HepG2 (cell line): ENCODE measurements around the gene RASGRF1. TPM values are rescaled to one million over a fixed set of nuclear protein-coding genes. Genes with fewer than 3 reads are reported as not detected.

Source experiments
- ATAC-seq: fragments of 200-7000 bp; cut with Tn5 transposase; 3 replicates; pipeline ENCODE4 v1.9.1; 2020; ENCODE audit warnings: mild to moderate bottlenecking, moderate library complexity
- BruUV-seq: library from RNA; stranded (reverse); fragments of 400-500 nt; replicated peaks from 2 replicates; lab custom pipeline; 2021; lab: Mats Ljungman, UMichigan
- CTCF ChIA-PET: fragments of 300-600 bp; formaldehyde crosslinking; extraction: SDS; loops from one replicate; lab custom pipeline; 2021; ENCODE audit warnings: low total read pairs, inconsistent platforms, low intra/inter-chr PET ratio; lab: Yijun Ruan, JAX
- POLR2A ChIA-PET: fragments of 350-600 bp; sonication (Branson Sonifier 250); formaldehyde crosslinking; loops from one replicate; lab custom pipeline; 2020; ENCODE audit warnings: antibody characterized with exemption, inconsistent platforms; lab: Yijun Ruan, JAX
- DNase-seq: peaks from one replicate; pipeline ENCODE4 v3.0.0-alpha.2; 2015; ENCODE audit warnings: low spot score
- FAIRE-seq: peaks from 3 replicates; lab custom pipeline; 2011; peaks lifted over from hg19 to GRCh38; lab: Jason Lieb, UNC
- H2AFZ ChIP-seq: one replicate; pipeline ENCODE4 v1.6.1; 2011; ENCODE audit warnings: low read length, inconsistent platforms
- H3K27ac ChIP-seq: fragments of 300-600 bp; 3 replicates; pipeline ENCODE4 v1.8.0; 2011; ENCODE audit warnings: mixed run types, mild to moderate bottlenecking, mixed read lengths, low read length, inconsistent platforms; ENCODE audit not compliant: insufficient read depth; ENCODE audit errors: extremely low read length
- H3K27me3 ChIP-seq, 2 experiments: fragments of 200-600 bp in 1 of 2; 2 replicates in 1 of 2; 3 replicates in 1 of 2; pipeline versions ENCODE4 v1.6.0 to v1.8.0; 2011; ENCODE audit warnings: low read length in 2 of 2, mild to moderate bottlenecking in 2 of 2, moderate library complexity in 2 of 2, inconsistent platforms in 1 of 2; ENCODE audit not compliant: insufficient read depth in 2 of 2, control insufficient read depth in 1 of 2
- H3K36me3 ChIP-seq, 2 experiments: fragments of 200-600 bp in 1 of 2; replicated peaks in 1 of 2; 2 replicates in 1 of 2; 3 replicates in 1 of 2; pipeline versions ENCODE4 v1.5.1 to v1.8.0; 2011; ENCODE audit warnings: low read length in 2 of 2, inconsistent platforms in 1 of 2; ENCODE audit not compliant: insufficient read depth in 2 of 2, control insufficient read depth in 1 of 2
- H3K4me1 ChIP-seq: 2 replicates; pipeline ENCODE4 v1.5.1; 2012; ENCODE audit warnings: low read length, inconsistent platforms; ENCODE audit not compliant: insufficient read depth
- H3K4me2 ChIP-seq: 2 replicates; pipeline ENCODE4 v1.6.0; 2011; ENCODE audit warnings: low read depth, low read length, inconsistent platforms
- H3K4me3 ChIP-seq, 3 experiments: fragments of 200-600 bp in 1 of 3; sonication (generic), shearing (Covaris generic) in 1 of 3; replicated peaks in 1 of 3; 2 replicates each; pipeline ENCODE4 v1.5.1; 2011 to 2016; ENCODE audit warnings: low read length in 3 of 3, inconsistent platforms in 2 of 3, low read depth in 2 of 3, mild to moderate bottlenecking in 2 of 3, control low read depth in 1 of 3, mixed read lengths in 1 of 3; ENCODE audit not compliant: insufficient read depth in 1 of 3
- H3K79me2 ChIP-seq: one replicate; pipeline ENCODE4 v1.6.1; 2011; ENCODE audit warnings: low read length, inconsistent platforms; ENCODE audit not compliant: insufficient read depth
- H3K9ac ChIP-seq: 2 replicates; pipeline ENCODE4 v1.6.0; 2011; ENCODE audit warnings: mild to moderate bottlenecking, low read depth, low read length, inconsistent platforms; ENCODE audit not compliant: insufficient read depth
- H3K9me3 ChIP-seq: 2 replicates; pipeline ENCODE4 v1.5.1; 2012; ENCODE audit warnings: mild to moderate bottlenecking, low read length
- H4K20me1 ChIP-seq: 2 replicates; pipeline ENCODE4 v1.6.0; 2011; ENCODE audit warnings: inconsistent platforms, mild to moderate bottlenecking, low read length, moderate library complexity; ENCODE audit not compliant: insufficient read depth
- AHDC1 ChIP-seq: sonication (generic); formaldehyde crosslinking; IDR thresholded peaks from 2 replicates; pipeline ENCODE4 v1.5.1; 2020; ENCODE audit warnings: mild to moderate bottlenecking, missing genetic modification reagents, borderline replicate concordance
- ATF6 ChIP-seq: sonication (generic); formaldehyde crosslinking; conservative IDR thresholded peaks from 2 replicates; pipeline ENCODE4 v1.4.0; 2020; ENCODE audit warnings: missing genetic modification reagents
- CBFB ChIP-seq: sonication (generic); formaldehyde crosslinking; IDR thresholded peaks from 2 replicates; pipeline ENCODE4 v1.4.0; 2020; ENCODE audit warnings: missing genetic modification reagents
- CREB3 ChIP-seq: sonication (generic); formaldehyde crosslinking; IDR thresholded peaks from 2 replicates; pipeline ENCODE4 v1.5.0; 2020; ENCODE audit warnings: missing genetic modification reagents
- GZF1 ChIP-seq: sonication (generic); formaldehyde crosslinking; IDR thresholded peaks from 2 replicates; pipeline ENCODE4 v1.5.1; 2020; ENCODE audit warnings: mild to moderate bottlenecking, missing genetic modification reagents
- ISL2 ChIP-seq: sonication (generic); formaldehyde crosslinking; IDR thresholded peaks from 2 replicates; pipeline ENCODE4 v1.5.0; 2020; ENCODE audit warnings: missing genetic modification reagents
- MED1 ChIP-seq: sonication (generic); formaldehyde crosslinking; IDR thresholded peaks from 2 replicates; pipeline ENCODE4 v1.4.0; 2020; ENCODE audit warnings: missing genetic modification reagents
- RFX3 ChIP-seq: IDR thresholded peaks from 2 replicates; pipeline ENCODE4 v1.6.1; 2016; ENCODE audit warnings: missing biosample characterization, missing genetic modification reagents
- SKIL ChIP-seq: sonication (generic); formaldehyde crosslinking; IDR thresholded peaks from 2 replicates; pipeline ENCODE4 v1.8.0; 2022; ENCODE audit warnings: missing genetic modification reagents, mild to moderate bottlenecking, moderate library complexity, borderline replicate concordance
- TCF12 ChIP-seq, 2 experiments: fragments of 450-650 bp in 1 of 2; sonication (generic) in 1 of 2; formaldehyde crosslinking in 1 of 2; IDR thresholded peaks; 2 replicates each; pipeline versions ENCODE4 v1.6.1 to v1.8.0; 2017 to 2022; ENCODE audit warnings: antibody characterized with exemption in 1 of 2, mild to moderate bottlenecking in 1 of 2, missing genetic modification reagents in 1 of 2, moderate library complexity in 1 of 2
- ZNF143 ChIP-seq: sonication (generic); formaldehyde crosslinking; IDR thresholded peaks from 2 replicates; pipeline ENCODE4 v1.4.0; 2020; ENCODE audit warnings: missing genetic modification reagents
- ZNF207 ChIP-seq: fragments of 450-650 bp; IDR thresholded peaks from 2 replicates; pipeline ENCODE4 v1.6.1; 2016; ENCODE audit warnings: antibody characterized with exemption, borderline replicate concordance
- ZNF468 ChIP-seq: sonication (generic); formaldehyde crosslinking; IDR thresholded peaks from 2 replicates; pipeline ENCODE4 v1.8.0; 2022; ENCODE audit warnings: mild to moderate bottlenecking, moderate library complexity, missing genetic modification reagents
- ZNF709 ChIP-seq: sonication (generic); formaldehyde crosslinking; IDR thresholded peaks from 2 replicates; pipeline ENCODE4 v1.5.0; 2020; ENCODE audit warnings: mild to moderate bottlenecking, missing genetic modification reagents
- ZNF878 ChIP-seq: sonication (generic); formaldehyde crosslinking; IDR thresholded peaks from 2 replicates; pipeline ENCODE4 v1.8.1; 2023; ENCODE audit warnings: mild to moderate bottlenecking, missing genetic modification reagents, moderate library complexity
- WGBS: methylation state at CpG from one replicate; pipeline ENCODE4 v1.1.6; 2017; ENCODE audit warnings: low lambda C conversion rate; 5-methylcytosine and 5-hydroxymethylcytosine counted together
- in situ Hi-C: cut with HindIII; loops from 2 replicates; pipeline ENCODE4 v1.10.0; 2017; ENCODE audit warnings: low pct_unique_long_range_greater_than_20kb; ENCODE audit not compliant: extremely low pct_ligation_motif_present
- intact Hi-C: fragments of 100-400 bp; cut with micrococcal nuclease; formaldehyde crosslinking; loops from one replicate; pipeline ENCODE4 v1.10.0; 2022; ENCODE audit not compliant: unreplicated experiment
- polyA plus RNA-seq, 8 experiments: library from polyadenylated mRNA; depleted of rRNA in 3 of 8; stranded (reverse) in 7 of 8; unstranded in 1 of 8; fragments of >200 nt; fragmentation: Illumina TruSeq in 4 of 8; extraction: Trizol in 4 of 8; gene quantifications; 2 replicates each; pipeline versions ENCODE4 v1.2.1 to v1.2.3, GENCODE V29; 2011 to 2016; ENCODE audit warnings: low read depth in 4 of 8, missing spikeins in 1 of 8, mixed read lengths in 1 of 8; ENCODE audit not compliant: insufficient read depth in 1 of 8
- total RNA-seq, 5 experiments: library from RNA; depleted of rRNA; stranded (reverse); fragments of >200 nt; fragmentation: Illumina TruSeq; extraction: Trizol; gene quantifications; 2 replicates each; pipeline ENCODE4 v1.2.3, GENCODE V29; 2016; ENCODE audit warnings: low read depth in 1 of 5

Gene RASGRF1
- total and polyA plus RNA-seq, 2 of the 13 experiments (the other 11 are each of a cell fraction or from before 2014, with no cell fraction given) = 0.55 to 3.0 TPM

- BruUV-seq = no TSS peak
Observed at GRCh38 chr15:79035814-79036213, 54.8 kb downstream of the RASGRF1 start.

More at GRCh38 chr15:79035814-79036213, 54.8 kb downstream of the RASGRF1 start:
- TF ChIP-seq AHDC1 (CRISPR knock-in tag) (no peak), RFX3 (CRISPR knock-in tag) (no peak), SKIL (CRISPR knock-in tag) (no peak), CREB3 (no peak), GZF1 (CRISPR knock-in tag) (no peak), ATF6 (CRISPR knock-in tag) (no peak), ZNF207 (no peak), TCF12 (IDR thresholded peaks at IDR 0.05) (no peak), TCF12 (CRISPR knock-in tag; IDR thresholded peaks at IDR 0.05) (no peak), ZNF468 (CRISPR knock-in tag) (no peak), ZNF709 (CRISPR knock-in tag) (no peak), MED1 (CRISPR knock-in tag) (no peak), ZNF143 (CRISPR knock-in tag) (no peak), ZNF878 (CRISPR knock-in tag) (no peak), ISL2 (CRISPR knock-in tag) (no peak), CBFB (CRISPR knock-in tag) (no peak)
- Histone ChIP-seq H3K36me3 (no peaks in the 10 kb centered on the region), H2AFZ (no peak overlapping the region), H3K4me2 (no peak overlapping the region), H3K9ac (no peak overlapping the region), H3K4me3 (no peak overlapping the region), H3K27ac (no peak overlapping the region), H3K9me3 (no peaks in the 10 kb centered on the region), H3K4me1 (no peaks in the 10 kb centered on the region), H4K20me1 (no peaks in the 10 kb centered on the region), H3K79me2 (no peaks in the 10 kb centered on the region), H3K27me3 (peaks cover 0 to 22% of the 10 kb centered on the region in 2 experiments)
- CTCF ChIA-PET = no interaction called here
- WGBS = 60% methylated on average over 18 of the region's 18 CpGs
- intact Hi-C loops = no loop called here
- FAIRE-seq (no peak), ATAC-seq (no peak), DNase-seq (no peak)
- POLR2A ChIA-PET = no interaction called here
- in situ Hi-C loops = no loop called here
